HEK293 (cell line): Measurements from ENCODE around the gene LASP1.

Experiments
- EGR2 ChIP-seq: fragments of 450-650 bp; formaldehyde crosslinking; IDR thresholded peaks from 2 replicates; pipeline ENCODE4 v1.5.1; 2016; ENCODE audit warnings: low read depth, missing biosample characterization, missing genetic modification characterization
- GLI2 ChIP-seq: fragments of 450-650 bp; formaldehyde crosslinking; IDR thresholded peaks from 2 replicates; pipeline ENCODE4; 2017; ENCODE audit warnings: missing biosample characterization, missing genetic modification characterization, low read depth, borderline replicate concordance
- PATZ1 ChIP-seq: fragments of 450-650 bp; formaldehyde crosslinking; IDR thresholded peaks from 2 replicates; pipeline ENCODE4 v1.5.1; 2016; ENCODE audit warnings: missing biosample characterization, missing genetic modification characterization
- PBX3 ChIP-seq: sonication (generic); formaldehyde crosslinking; IDR thresholded peaks from 2 replicates; pipeline ENCODE4 v1.8.1; 2022; ENCODE audit warnings: mild to moderate bottlenecking, moderate library complexity, missing genetic modification reagents
- RBAK ChIP-seq: fragments of 450-650 bp; formaldehyde crosslinking; IDR thresholded peaks from 2 replicates; pipeline ENCODE4 v1.5.1; 2016; ENCODE audit warnings: missing biosample characterization, missing genetic modification characterization
- SCRT1 ChIP-seq: fragments of 450-650 bp; formaldehyde crosslinking; IDR thresholded peaks from 2 replicates; pipeline ENCODE4 v1.5.1; 2016; ENCODE audit warnings: missing biosample characterization, missing genetic modification characterization, borderline replicate concordance
- SETDB1 ChIP-seq: IDR thresholded peaks from one replicate; pipeline ENCODE4 v1.6.1; 2017; ENCODE audit warnings: mild to moderate bottlenecking, low read length, moderate library complexity, mixed read lengths; ENCODE audit not compliant: insufficient read length
- ZBTB26 ChIP-seq: fragments of 450-650 bp; formaldehyde crosslinking; optimal IDR thresholded peaks from 2 replicates; pipeline ENCODE3; 2016; ENCODE audit warnings: missing biosample characterization, mild to moderate bottlenecking, missing genetic modification characterization
- ZNF146 ChIP-seq: fragments of 450-650 bp; formaldehyde crosslinking; IDR thresholded peaks from 2 replicates; pipeline ENCODE4 v1.5.1; 2016; ENCODE audit warnings: missing biosample characterization, missing genetic modification characterization
- ZNF19 ChIP-seq: fragments of 450-650 bp; formaldehyde crosslinking; IDR thresholded peaks from 2 replicates; pipeline ENCODE4; 2016; ENCODE audit warnings: missing biosample characterization, missing genetic modification characterization, low read depth
- ZNF223 ChIP-seq: fragments of 450-650 bp; formaldehyde crosslinking; IDR thresholded peaks from 2 replicates; pipeline ENCODE4 v1.5.1; 2016; ENCODE audit warnings: missing biosample characterization, missing genetic modification characterization
- ZNF266 ChIP-seq: fragments of 450-650 bp; formaldehyde crosslinking; IDR thresholded peaks from 2 replicates; pipeline ENCODE4 v1.5.1; 2016; ENCODE audit warnings: missing biosample characterization, missing genetic modification characterization, low read depth
- ZNF311 ChIP-seq: fragments of 450-650 bp; formaldehyde crosslinking; IDR thresholded peaks from 2 replicates; pipeline ENCODE4 v1.5.1; 2017; ENCODE audit warnings: missing biosample characterization, missing genetic modification characterization, borderline replicate concordance
- ZNF354C ChIP-seq: fragments of 450-650 bp; formaldehyde crosslinking; IDR thresholded peaks from 2 replicates; pipeline ENCODE4 v1.5.1; 2016; ENCODE audit warnings: missing biosample characterization, missing genetic modification characterization, low read depth, borderline replicate concordance
- ZNF449 ChIP-seq: fragments of 450-650 bp; formaldehyde crosslinking; IDR thresholded peaks from 2 replicates; pipeline ENCODE4 v1.5.1; 2017; ENCODE audit warnings: missing biosample characterization, mild to moderate bottlenecking, missing genetic modification characterization, moderate library complexity
- ZNF48 ChIP-seq: fragments of 450-650 bp; formaldehyde crosslinking; IDR thresholded peaks from 2 replicates; pipeline ENCODE4 v1.5.1; 2016; ENCODE audit warnings: missing biosample characterization, missing genetic modification characterization
- ZNF548 ChIP-seq: fragments of 450-650 bp; formaldehyde crosslinking; IDR thresholded peaks from 2 replicates; pipeline ENCODE4 v1.5.1; 2016; ENCODE audit warnings: missing biosample characterization, missing genetic modification characterization
- ZNF624 ChIP-seq: fragments of 450-650 bp; formaldehyde crosslinking; IDR thresholded peaks from 2 replicates; pipeline ENCODE4 v1.5.1; 2017; ENCODE audit warnings: missing biosample characterization, missing genetic modification characterization
- ZNF692 ChIP-seq: fragments of 450-650 bp; formaldehyde crosslinking; IDR thresholded peaks from 2 replicates; pipeline ENCODE4 v1.5.1; 2016; ENCODE audit warnings: missing biosample characterization, missing genetic modification characterization
- ZNF768 ChIP-seq: fragments of 450-650 bp; formaldehyde crosslinking; IDR thresholded peaks from 2 replicates; pipeline ENCODE4 v1.5.1; 2018; ENCODE audit warnings: missing biosample characterization, mild to moderate bottlenecking, missing genetic modification characterization
- TF ChIP-seq, protein P1 (sequence below): fragments of 450-650 bp; formaldehyde crosslinking; IDR thresholded peaks from 2 replicates; pipeline ENCODE4 v1.5.1; 2016; ENCODE audit warnings: missing biosample characterization, missing genetic modification characterization
- TF ChIP-seq, protein P2 (sequence below): fragments of 450-650 bp; formaldehyde crosslinking; IDR thresholded peaks from 2 replicates; pipeline ENCODE4 v1.5.1; 2017; ENCODE audit warnings: missing biosample characterization, missing genetic modification characterization
- TF ChIP-seq, protein P3 (sequence below): fragments of 450-650 bp; formaldehyde crosslinking; IDR thresholded peaks from 2 replicates; pipeline ENCODE4 v1.5.1; 2016; ENCODE audit warnings: missing biosample characterization, missing genetic modification characterization

LASP1 gene

DNA sequence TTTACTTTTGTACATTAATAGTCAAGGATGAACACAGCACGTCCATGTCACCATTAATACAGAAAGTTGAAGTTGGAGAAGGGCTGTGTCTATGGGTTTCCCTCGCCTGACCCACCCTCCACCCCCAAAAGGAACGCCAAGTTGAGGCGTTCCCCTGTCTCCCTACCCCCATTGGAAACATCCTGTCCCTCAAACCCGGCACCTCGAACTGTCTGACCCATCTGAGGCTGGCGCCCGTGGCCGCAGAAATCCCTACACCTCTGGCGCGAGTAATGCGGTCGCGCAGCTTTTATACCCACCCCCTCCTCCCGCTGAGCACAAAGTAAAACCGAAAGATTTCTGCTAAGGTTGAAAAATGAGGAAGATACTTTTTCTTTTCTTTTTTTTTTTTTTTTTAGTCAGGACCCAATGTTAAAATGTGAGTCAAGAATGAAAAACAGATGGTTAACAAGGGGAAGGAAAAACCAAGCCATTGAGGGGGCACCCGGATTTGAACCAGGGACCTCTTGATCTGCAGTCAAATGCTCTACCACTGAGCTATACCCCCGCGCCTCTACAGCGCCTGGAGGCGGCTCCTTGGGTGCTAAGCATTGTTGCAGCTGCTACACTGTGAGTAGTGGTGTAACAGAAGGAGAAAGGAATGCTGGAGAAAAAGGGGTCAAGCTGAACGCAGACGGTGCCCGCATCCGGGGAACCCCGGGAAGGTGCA, 887 bp upstream of the LASP1 start (continued):
- no peak for TF ChIP-seq PATZ1
- no peak for TF ChIP-seq GLI2 (tag by site-specific recombination)
- TF ChIP-seq, protein P1, sequence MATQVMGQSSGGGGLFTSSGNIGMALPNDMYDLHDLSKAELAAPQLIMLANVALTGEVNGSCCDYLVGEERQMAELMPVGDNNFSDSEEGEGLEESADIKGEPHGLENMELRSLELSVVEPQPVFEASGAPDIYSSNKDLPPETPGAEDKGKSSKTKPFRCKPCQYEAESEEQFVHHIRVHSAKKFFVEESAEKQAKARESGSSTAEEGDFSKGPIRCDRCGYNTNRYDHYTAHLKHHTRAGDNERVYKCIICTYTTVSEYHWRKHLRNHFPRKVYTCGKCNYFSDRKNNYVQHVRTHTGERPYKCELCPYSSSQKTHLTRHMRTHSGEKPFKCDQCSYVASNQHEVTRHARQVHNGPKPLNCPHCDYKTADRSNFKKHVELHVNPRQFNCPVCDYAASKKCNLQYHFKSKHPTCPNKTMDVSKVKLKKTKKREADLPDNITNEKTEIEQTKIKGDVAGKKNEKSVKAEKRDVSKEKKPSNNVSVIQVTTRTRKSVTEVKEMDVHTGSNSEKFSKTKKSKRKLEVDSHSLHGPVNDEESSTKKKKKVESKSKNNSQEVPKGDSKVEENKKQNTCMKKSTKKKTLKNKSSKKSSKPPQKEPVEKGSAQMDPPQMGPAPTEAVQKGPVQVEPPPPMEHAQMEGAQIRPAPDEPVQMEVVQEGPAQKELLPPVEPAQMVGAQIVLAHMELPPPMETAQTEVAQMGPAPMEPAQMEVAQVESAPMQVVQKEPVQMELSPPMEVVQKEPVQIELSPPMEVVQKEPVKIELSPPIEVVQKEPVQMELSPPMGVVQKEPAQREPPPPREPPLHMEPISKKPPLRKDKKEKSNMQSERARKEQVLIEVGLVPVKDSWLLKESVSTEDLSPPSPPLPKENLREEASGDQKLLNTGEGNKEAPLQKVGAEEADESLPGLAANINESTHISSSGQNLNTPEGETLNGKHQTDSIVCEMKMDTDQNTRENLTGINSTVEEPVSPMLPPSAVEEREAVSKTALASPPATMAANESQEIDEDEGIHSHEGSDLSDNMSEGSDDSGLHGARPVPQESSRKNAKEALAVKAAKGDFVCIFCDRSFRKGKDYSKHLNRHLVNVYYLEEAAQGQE: peak; percentile 30
- TF ChIP-seq ZNF223 (tag by site-specific recombination): no peak
- TF ChIP-seq ZNF19 (tag by site-specific recombination): no peak
- no peak for TF ChIP-seq ZNF48
- TF ChIP-seq SCRT1 (tag by site-specific recombination): no peak
- TF ChIP-seq ZNF354C (tag by site-specific recombination): no peak
- TF ChIP-seq ZNF768: no peak
- TF ChIP-seq ZNF311 (tag by site-specific recombination): no peak
- TF ChIP-seq EGR2 (tag by site-specific recombination): no peak
- TF ChIP-seq ZNF266 (tag by site-specific recombination): no peak
- TF ChIP-seq ZNF146: no peak
- TF ChIP-seq, protein P2, sequence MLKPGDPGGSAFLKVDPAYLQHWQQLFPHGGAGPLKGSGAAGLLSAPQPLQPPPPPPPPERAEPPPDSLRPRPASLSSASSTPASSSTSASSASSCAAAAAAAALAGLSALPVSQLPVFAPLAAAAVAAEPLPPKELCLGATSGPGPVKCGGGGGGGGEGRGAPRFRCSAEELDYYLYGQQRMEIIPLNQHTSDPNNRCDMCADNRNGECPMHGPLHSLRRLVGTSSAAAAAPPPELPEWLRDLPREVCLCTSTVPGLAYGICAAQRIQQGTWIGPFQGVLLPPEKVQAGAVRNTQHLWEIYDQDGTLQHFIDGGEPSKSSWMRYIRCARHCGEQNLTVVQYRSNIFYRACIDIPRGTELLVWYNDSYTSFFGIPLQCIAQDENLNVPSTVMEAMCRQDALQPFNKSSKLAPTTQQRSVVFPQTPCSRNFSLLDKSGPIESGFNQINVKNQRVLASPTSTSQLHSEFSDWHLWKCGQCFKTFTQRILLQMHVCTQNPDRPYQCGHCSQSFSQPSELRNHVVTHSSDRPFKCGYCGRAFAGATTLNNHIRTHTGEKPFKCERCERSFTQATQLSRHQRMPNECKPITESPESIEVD (tag by site-specific recombination): peak; percentile 52; the same call in 1 of the 2 replicates
- no peak for TF ChIP-seq SETDB1
- no peak for TF ChIP-seq PBX3
- no peak for TF ChIP-seq ZBTB26
- TF ChIP-seq ZNF624 (tag by site-specific recombination): no peak
- no peak for TF ChIP-seq RBAK (tag by site-specific recombination)
- TF ChIP-seq ZNF548 (tag by site-specific recombination): no peak
- TF ChIP-seq ZNF449 (tag by site-specific recombination): peak; percentile 47; the same call in 1 of the 2 replicates
- TF ChIP-seq, protein P3, sequence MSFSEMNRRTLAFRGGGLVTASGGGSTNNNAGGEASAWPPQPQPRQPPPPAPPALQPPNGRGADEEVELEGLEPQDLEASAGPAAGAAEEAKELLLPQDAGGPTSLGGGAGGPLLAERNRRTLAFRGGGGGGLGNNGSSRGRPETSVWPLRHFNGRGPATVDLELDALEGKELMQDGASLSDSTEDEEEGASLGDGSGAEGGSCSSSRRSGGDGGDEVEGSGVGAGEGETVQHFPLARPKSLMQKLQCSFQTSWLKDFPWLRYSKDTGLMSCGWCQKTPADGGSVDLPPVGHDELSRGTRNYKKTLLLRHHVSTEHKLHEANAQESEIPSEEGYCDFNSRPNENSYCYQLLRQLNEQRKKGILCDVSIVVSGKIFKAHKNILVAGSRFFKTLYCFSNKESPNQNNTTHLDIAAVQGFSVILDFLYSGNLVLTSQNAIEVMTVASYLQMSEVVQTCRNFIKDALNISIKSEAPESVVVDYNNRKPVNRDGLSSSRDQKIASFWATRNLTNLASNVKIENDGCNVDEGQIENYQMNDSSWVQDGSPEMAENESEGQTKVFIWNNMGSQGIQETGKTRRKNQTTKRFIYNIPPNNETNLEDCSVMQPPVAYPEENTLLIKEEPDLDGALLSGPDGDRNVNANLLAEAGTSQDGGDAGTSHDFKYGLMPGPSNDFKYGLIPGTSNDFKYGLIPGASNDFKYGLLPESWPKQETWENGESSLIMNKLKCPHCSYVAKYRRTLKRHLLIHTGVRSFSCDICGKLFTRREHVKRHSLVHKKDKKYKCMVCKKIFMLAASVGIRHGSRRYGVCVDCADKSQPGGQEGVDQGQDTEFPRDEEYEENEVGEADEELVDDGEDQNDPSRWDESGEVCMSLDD (tag by site-specific recombination): no peak
- peak; percentile 68; the same call in 1 of the 2 replicates for TF ChIP-seq ZNF692 (tag by site-specific recombination)
